DND-41 (cell line): ENCODE results near the gene FRS3.

Experiments used
- EZH2 ChIP-seq: IDR thresholded peaks from 3 replicates; pipeline ENCODE4 v1.6.1; 2012; ENCODE audit warnings: borderline replicate concordance, low read depth, mild to moderate bottlenecking, moderate library complexity, low read length, inconsistent platforms; ENCODE audit not compliant: severe bottlenecking
- TF ChIP-seq, protein P1 (sequence below): IDR thresholded peaks from 2 replicates; pipeline ENCODE4 v1.5.1; 2012; ENCODE audit warnings: borderline replicate concordance, low read length, moderate library complexity, mild to moderate bottlenecking; ENCODE audit not compliant: poor library complexity, severe bottlenecking; ENCODE audit errors: extremely low read depth

DNA sequence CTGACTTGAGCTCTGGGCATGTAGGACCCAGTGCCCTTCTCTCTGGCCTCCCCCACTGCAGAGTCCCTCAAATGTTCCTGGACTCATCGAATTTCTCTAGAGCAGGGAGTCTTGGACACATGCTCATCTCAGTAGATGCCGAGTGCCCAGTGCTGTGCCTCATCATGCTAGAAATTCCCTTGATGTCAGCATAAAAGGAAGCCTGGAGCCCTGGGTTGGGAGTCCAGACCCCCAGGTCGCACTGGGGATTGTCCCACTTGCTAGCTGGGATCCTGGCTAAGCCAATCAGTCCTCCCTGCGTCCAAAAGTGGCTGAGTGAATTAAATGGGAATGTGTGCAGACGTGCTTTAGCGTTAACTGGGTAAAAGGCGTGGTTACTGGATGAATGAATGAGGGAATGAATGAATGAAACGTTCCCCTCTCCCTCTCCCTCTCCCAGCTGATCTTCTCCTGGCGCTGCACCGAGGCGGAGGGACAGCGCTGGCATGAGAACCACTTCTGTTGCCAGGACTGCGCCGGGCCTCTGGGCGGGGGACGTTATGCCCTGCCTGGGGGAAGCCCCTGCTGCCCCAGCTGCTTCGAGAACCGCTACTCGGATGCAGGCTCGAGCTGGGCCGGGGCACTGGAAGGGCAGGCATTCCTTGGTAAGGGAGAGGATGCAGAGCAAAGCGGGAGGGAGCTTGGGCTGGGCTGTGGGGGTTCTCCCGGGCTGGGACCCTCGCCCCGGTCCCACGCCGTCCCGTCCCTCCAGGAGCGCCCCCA, 6.2 kb upstream of the FRS3 start:
- TF ChIP-seq, protein P1, sequence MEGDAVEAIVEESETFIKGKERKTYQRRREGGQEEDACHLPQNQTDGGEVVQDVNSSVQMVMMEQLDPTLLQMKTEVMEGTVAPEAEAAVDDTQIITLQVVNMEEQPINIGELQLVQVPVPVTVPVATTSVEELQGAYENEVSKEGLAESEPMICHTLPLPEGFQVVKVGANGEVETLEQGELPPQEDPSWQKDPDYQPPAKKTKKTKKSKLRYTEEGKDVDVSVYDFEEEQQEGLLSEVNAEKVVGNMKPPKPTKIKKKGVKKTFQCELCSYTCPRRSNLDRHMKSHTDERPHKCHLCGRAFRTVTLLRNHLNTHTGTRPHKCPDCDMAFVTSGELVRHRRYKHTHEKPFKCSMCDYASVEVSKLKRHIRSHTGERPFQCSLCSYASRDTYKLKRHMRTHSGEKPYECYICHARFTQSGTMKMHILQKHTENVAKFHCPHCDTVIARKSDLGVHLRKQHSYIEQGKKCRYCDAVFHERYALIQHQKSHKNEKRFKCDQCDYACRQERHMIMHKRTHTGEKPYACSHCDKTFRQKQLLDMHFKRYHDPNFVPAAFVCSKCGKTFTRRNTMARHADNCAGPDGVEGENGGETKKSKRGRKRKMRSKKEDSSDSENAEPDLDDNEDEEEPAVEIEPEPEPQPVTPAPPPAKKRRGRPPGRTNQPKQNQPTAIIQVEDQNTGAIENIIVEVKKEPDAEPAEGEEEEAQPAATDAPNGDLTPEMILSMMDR = no peak
- TF ChIP-seq EZH2 = no peak
